ENCODE data around the gene GCHFR. TPM values are rescaled to one million over a fixed set of nuclear protein-coding genes. Genes with fewer than 3 reads are reported as not detected.

GCHFR gene
- total RNA-seq, 1 donor from 2014 or later = 12.6 TPM

GRCh38 chr15:40754883-40755811 lies 8.7 kb upstream of the GCHFR start, which contains the start of gene RMDN3:
Gene RMDN3 (minus strand): TSS chr15:40755254. CDS start chr15:40754783, 471 bp downstream.
- no peaks in the 10 kb centered on the region for H3K27me3 Mint-ChIP-seq (ENCODE audit: low read depth)
- no peaks in the 10 kb centered on the region for H3K9me3 Mint-ChIP-seq
- DNase-seq (ENCODE audit: low spot score in 2 of 2, unreplicated experiment in 2 of 2) = peak; percentile 96 to 97
- H3K4me3 Mint-ChIP-seq = peak within 1 kb of the TSS; percentile 94
- H3K27ac Mint-ChIP-seq = peak within 1 kb of the TSS; percentile 98
- H3K4me1 Mint-ChIP-seq = peaks cover 24% of the 10 kb centered on the region
- no peak for TF ChIP-seq CTCF (IDR thresholded peaks at IDR 0.05; ENCODE audit: unreplicated experiment)
- H3K36me3 Mint-ChIP-seq = no peaks in the 10 kb centered on the region

GRCh38 chr15:40755812-40756208 lies 8.1 kb upstream of the GCHFR start:
- no peak for DNase-seq (ENCODE audit: low spot score in 2 of 2, unreplicated experiment in 2 of 2)
- TF ChIP-seq CTCF (IDR thresholded peaks at IDR 0.05; ENCODE audit: unreplicated experiment) = no peak
- H3K4me1 Mint-ChIP-seq = peaks cover 24% of the 10 kb centered on the region
- H3K4me3 Mint-ChIP-seq = peak overlapping the region; percentile 94
- H3K27ac Mint-ChIP-seq = peak overlapping the region; percentile 98
- H3K9me3 Mint-ChIP-seq = no peaks in the 10 kb centered on the region
- H3K36me3 Mint-ChIP-seq = no peaks in the 10 kb centered on the region
- no peaks in the 10 kb centered on the region for H3K27me3 Mint-ChIP-seq (ENCODE audit: low read depth)

- Mint-ChIP-seq H3K4me1 (peaks cover 24% of the 10 kb centered on the region), H3K27me3 (ENCODE audit: low read depth) (no peaks in the 10 kb centered on the region), H3K36me3 (no peaks in the 10 kb centered on the region), H3K4me3 (peak overlapping the region; percentile 15), H3K9me3 (no peaks in the 10 kb centered on the region), H3K27ac (peak overlapping the region; percentile 55)
- no peak for TF ChIP-seq CTCF (IDR thresholded peaks at IDR 0.05; ENCODE audit: unreplicated experiment)
- DNase-seq (ENCODE audit: low spot score in 2 of 2, unreplicated experiment in 2 of 2) = no peak
These were observed 6.9 kb upstream of the GCHFR start for GRCh38 chr15:40756938-40757337.

GRCh38 chr15:40759961-40760360 lies 3.9 kb upstream of the GCHFR start:
- Mint-ChIP-seq H3K9me3 (no peaks in the 10 kb centered on the region), H3K4me3 (no peak overlapping the region), H3K4me1 (peaks cover 28% of the 10 kb centered on the region), H3K27ac (no peak overlapping the region), H3K36me3 (no peaks in the 10 kb centered on the region), H3K27me3 (ENCODE audit: low read depth) (no peaks in the 10 kb centered on the region)
- no peak for TF ChIP-seq CTCF (IDR thresholded peaks at IDR 0.05; ENCODE audit: unreplicated experiment)
- no peak for DNase-seq (ENCODE audit: low spot score in 2 of 2, unreplicated experiment in 2 of 2)

GRCh38 chr15:40762919-40763800 lies 708 bp upstream of the GCHFR start:
- Mint-ChIP-seq H3K4me1 (peaks cover 29% of the 10 kb centered on the region), H3K36me3 (no peaks in the 10 kb centered on the region), H3K4me3 (peak overlapping the region; percentile 75), H3K27ac (peak overlapping the region; percentile 93), H3K27me3 (ENCODE audit: low read depth) (no peaks in the 10 kb centered on the region), H3K9me3 (no peaks in the 10 kb centered on the region)
- DNase-seq (ENCODE audit: low spot score in 2 of 2, unreplicated experiment in 2 of 2) = peak; percentile 57 to 75
- TF ChIP-seq CTCF (IDR thresholded peaks at IDR 0.05; ENCODE audit: unreplicated experiment) = no peak
